K562 (cell line): ENCODE results near the gene CFAP73.

Experiments
- CHD2 ChIP-seq: IDR thresholded peaks from 2 replicates; pipeline ENCODE4 v1.6.1; 2011; ENCODE audit warnings: low read depth, low read length
- CREB1 ChIP-seq, 2 experiments: sonication (generic) in 1 of 2; formaldehyde crosslinking in 1 of 2; IDR thresholded peaks; 2 replicates each; pipeline versions ENCODE4 v1.6.1 to v1.8.0; 2012 to 2022; ENCODE audit warnings: inconsistent platforms in 1 of 2, mild to moderate bottlenecking in 1 of 2, missing genetic modification reagents in 1 of 2, moderate library complexity in 1 of 2
- CTCF ChIP-seq, 3 experiments: IDR thresholded peaks in 2 of 3; conservative IDR thresholded peaks in 1 of 3; 2 replicates each; pipeline ENCODE4 v1.5.1; 2011 to 2012; ENCODE audit warnings: low read length in 3 of 3, mild to moderate bottlenecking in 3 of 3, control low read depth in 2 of 3, improper control_type of control experiment in 1 of 3, inconsistent platforms in 1 of 3, low read depth in 1 of 3, mixed read lengths in 1 of 3, moderate library complexity in 1 of 3; ENCODE audit not compliant: insufficient read depth in 2 of 3
- POLR2AphosphoS2 ChIP-seq: IDR thresholded peaks from 2 replicates; pipeline ENCODE4 v1.6.1; 2012; ENCODE audit warnings: low read length, improper control_type of control experiment
- SRF ChIP-seq, 2 experiments: fragments of 250-450, 450-650 bp in 1 of 2; sonication (Bioruptor Pico) in 1 of 2; sonication (generic) in 1 of 2; formaldehyde crosslinking; IDR thresholded peaks; 2 replicates each; pipeline versions ENCODE4 v1.5.0 to v1.5.1; 2020 to 2022; ENCODE audit warnings: mild to moderate bottlenecking in 1 of 2, missing genetic modification reagents in 1 of 2
- ZNF354B ChIP-seq: fragments of 250-450 bp; sonication (Bioruptor Pico); IDR thresholded peaks from 2 replicates; pipeline ENCODE4 v1.4.0; 2020

- TF ChIP-seq CTCF (IDR thresholded peaks at IDR 0.05 in 2 of 3, conservative IDR thresholded peaks at IDR 0.05 in 1 of 3; ENCODE audit: insufficient read depth in 2 of 3, low read depth in 1 of 3, low read length in 3 of 3) (no peak), CREB1 (IDR thresholded peaks at IDR 0.05) (no peak), CREB1 (CRISPR knock-in tag; IDR thresholded peaks at IDR 0.05) (no peak), CHD2 (no peak), ZNF354B (no peak), SRF (CRISPR knock-in tag; IDR thresholded peaks at IDR 0.05) (no peak), POLR2AphosphoS2 (no peak)
Observed at GRCh38 chr12:113111247-113111646, 38.3 kb upstream of the CFAP73 start.
